Measurements from ENCODE around the gene AP4M1.
"Not testable (repeated sequence)": the region's sequence is repeated elsewhere in the genome, so short reads cannot be mapped to it uniquely, and the experiment has no call there.

The AP4M1 gene

DNA sequence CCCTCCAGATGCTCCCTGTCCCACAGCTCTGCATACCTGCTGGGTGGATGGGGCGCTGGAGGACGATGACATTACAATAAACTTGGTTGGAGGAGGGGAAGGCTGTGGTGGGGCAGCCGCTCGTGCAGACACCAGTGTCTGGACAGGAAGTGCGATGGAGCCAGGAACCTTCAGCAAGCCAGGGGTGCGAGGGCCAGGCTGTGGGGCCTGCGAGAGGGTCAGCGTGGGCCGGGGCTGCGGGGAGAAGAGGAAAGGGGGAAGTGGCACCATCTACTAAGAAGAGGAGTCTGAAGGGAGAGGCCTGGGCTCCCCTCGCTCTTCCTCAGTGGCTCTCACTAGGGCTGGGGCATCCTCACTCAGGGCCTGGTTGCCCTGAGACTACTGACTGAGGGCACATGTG is 6.4 kb downstream of the AP4M1 start:
- DNase-seq (ENCODE audit: low read depth in 3 of 3) = no peak

DNA sequence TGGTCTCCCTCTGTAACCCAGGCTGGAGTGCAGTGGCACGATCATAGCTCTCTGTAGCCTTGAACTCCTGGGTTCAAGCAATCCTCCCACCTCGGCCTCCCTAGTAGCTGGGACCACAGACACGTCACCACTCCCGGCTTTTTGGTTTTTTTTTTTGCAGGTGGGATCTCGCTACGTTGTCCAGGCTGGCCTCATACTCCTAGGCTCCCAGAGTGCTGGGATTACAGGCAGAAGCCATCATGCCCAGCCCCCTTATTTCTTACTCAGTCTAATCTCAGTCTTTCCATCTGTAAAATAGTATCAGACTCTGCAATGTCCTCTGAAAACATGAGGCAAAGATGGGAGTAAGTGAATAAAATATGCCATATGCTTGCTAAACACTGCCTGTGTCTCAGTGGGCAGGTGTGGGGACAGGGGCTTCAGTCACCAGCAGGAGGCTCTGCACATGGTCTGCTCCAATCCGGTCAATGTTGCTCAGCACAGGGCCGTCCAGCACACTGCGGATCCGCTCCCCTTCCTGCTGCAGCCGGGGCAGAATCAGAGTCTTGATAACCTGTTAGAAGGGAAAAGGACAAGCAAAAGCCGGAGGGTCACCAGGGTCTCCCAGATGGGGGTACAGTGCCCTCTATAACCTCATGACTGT is 8.2 kb downstream of the AP4M1 start:
- no peak for DNase-seq (ENCODE audit: low read depth in 3 of 3)

DNA sequence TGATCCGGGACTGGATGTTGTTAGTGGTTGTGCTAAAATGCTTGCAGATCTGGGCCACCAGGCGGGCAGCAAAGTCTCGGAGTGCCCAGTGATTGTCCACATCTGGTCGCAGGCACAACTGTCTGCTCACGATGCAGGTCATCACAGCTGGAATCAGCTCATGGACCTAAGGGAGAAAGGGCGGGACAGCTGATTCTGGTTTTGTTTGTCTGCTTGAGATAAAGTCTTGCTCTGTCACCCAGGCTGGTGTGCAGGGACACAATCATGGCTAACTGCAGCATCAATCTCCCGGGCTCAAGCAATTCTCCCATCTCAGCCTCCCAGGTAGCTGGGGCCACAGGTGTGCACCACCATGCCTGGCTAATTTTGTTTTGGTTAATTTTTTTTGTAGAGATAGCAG is 9.7 kb downstream of the AP4M1 start:
- no peak for DNase-seq (ENCODE audit: low read depth in 3 of 3)

- DNase-seq (ENCODE audit: low read depth in 3 of 3) = no peak
These were observed 10.5 kb downstream of the AP4M1 start for GRCh38 chr7:100111914-100112313.

- DNase-seq (ENCODE audit: low read depth in 3 of 3) = no peak
These were observed 13.6 kb downstream of the AP4M1 start for GRCh38 chr7:100115026-100115425.

DNA sequence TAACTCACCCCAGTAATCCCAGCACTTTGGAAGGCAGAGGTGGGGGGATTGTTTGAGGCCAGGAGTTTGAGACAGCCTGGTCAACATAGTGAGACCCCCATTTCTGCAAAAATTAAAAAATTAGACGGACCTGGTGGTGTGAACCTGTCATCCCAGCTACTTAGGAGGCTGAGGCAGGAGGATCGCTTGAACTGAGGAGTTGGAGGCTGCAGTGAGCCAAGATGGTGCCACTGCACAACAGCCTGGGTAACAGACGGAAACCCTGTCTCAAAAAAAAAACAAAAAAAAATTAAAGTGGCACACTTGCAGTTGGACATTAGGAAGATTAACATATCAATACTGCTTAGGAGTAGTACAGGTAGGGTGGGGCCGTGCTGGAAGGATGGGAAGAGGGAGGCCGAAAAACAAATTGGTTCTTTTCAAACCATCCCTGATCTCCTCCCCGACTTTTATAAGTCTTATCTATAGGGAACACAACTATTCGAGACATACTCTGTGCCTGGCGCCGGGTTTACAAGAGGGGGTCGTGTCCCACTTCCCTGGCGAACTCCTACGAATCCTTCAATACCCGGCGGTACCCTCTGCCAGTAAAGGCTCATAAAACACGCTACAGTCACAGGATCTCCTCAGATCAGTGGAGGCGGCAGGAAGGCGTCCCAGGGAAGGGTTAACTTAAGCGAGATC is 17.1 kb downstream of the AP4M1 start:
- no peak for DNase-seq (ENCODE audit: low read depth in 3 of 3)

DNA sequence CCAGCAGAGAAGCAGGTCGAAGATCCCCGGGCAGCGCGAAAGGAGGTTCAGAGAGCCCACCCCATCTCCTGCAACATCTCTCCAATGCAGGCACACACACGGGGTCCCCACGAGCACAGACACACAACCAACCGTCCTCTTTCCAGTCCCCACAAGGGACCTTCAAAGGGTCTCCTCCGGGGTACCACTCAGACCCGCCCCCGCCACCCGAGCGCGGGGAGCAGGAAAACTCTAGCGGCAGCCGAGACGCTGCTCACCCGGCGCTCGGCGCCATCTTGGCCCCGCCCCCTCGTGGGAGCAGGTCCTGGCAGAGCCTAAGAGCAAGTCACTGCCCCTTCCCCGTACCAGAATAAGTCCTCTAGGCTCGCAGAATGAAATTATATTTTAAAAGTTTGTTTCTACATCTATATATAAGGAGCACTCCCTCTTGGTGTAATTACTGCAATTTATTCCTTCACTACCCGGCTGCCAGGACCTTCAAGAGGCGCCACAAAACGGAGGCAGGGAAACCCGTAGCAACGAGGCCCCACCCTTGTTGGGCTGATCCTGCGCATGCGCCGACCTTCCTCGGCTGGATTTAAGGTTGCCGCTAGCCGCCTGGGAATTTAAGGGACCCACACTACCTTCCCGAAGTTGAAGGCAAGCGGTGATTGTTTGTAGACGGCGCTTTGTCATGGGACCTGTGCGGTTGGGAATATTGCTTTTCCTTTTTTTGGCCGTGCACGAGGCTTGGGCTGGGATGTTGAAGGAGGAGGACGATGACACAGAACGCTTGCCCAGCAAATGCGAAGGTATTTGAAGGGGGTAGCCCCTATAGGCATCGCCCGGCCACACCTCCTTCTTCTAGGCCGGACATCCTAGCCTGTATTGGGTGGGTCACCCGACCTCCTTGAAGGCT is 17.9 kb downstream of the AP4M1 start, which contains the start of the genes CNPY4 and TAF6:
Gene CNPY4 (plus strand): TSS at position 563 of the 898 bp plus-strand sequence. CDS start 111 bp downstream, at position 674.
Gene TAF6 (minus strand): TSS at position 287 of the 898 bp plus-strand sequence. CDS start 5,149 bp downstream, outside the sequence.
- peak; percentile 89 to 95 (median 92) for DNase-seq (ENCODE audit: low read depth in 3 of 3)

GRCh38 chr7:100119970-100120732 is 18.7 kb downstream of the AP4M1 start:
- peak in 2 of 3 experiments; percentile 45 to 62 for DNase-seq (ENCODE audit: low read depth in 3 of 3)

DNA sequence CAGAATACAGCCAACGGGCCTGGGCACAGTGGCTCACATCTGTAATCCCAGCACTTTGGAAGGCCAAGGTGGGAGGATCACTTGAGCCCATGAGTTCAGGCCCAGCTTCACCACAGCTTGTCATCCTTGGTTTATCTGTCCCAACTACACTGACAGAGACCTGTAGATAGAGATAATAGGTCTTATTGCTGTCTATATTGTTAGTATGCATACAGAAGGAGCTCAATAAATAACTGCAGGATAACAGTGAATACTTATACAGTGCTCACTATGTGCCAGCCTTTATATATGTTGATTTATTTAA is 19.2 kb downstream of the AP4M1 start:
- DNase-seq (ENCODE audit: low read depth in 3 of 3) = no peak

GRCh38 chr7:100122067-100122466 is 20.6 kb downstream of the AP4M1 start:
- DNase-seq (ENCODE audit: low read depth in 3 of 3) = no peak

DNA sequence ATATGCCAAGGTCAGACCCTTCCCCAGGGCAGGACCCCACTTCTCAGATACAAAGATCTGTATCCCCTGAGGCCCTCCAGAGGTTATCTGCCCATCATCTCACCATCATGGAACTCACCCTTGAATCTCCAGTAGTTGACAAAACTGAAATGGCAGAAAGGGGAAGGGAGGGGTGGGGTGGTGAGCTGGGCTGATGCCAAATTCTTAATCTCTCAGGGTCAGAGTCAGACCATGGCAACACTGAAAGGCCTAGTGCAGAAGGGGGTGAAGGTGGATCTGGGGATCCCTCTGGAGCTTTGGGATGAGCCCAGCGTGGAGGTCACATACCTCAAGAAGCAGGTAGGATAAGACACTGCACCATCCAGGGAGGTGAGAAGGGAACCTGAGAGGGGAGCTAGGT is 21.1 kb downstream of the AP4M1 start:
- DNase-seq (ENCODE audit: low read depth in 3 of 3) = no peak

DNA sequence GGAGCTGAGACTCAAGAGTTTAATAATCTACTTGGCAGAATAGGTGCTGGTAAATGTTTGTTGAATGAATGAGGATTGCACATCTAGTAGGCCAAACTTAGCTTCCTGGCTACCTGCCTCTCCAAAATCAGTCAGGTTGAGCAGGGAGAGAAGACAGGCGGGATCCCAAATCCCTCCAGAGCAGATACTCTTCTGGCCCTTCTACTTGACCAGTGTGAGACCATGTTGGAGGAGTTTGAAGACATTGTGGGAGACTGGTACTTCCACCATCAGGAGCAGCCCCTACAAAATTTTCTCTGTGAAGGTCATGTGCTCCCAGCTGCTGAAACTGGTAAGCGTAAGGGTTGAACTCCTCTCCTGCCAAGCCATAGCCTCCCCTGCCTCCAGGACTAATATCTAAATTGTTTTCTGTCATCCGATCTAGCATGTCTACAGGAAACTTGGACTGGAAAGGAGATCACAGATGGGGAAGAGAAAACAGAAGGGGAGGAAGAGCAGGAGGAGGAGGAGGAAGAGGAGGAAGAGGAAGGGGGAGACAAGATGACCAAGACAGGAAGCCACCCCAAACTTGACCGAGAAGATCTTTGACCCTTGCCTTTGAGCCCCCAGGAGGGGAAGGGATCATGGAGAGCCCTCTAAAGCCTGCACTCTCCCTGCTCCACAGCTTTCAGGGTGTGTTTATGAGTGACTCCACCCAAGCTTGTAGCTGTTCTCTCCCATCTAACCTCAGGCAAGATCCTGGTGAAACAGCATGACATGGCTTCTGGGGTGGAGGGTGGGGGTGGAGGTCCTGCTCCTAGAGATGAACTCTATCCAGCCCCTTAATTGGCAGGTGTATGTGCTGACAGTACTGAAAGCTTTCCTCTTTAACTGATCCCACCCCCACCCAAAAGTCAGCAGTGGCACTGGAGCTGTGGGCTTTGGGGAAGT is 23.1 kb downstream of the AP4M1 start:
- DNase-seq (ENCODE audit: low read depth in 3 of 3) = no peak

DNA sequence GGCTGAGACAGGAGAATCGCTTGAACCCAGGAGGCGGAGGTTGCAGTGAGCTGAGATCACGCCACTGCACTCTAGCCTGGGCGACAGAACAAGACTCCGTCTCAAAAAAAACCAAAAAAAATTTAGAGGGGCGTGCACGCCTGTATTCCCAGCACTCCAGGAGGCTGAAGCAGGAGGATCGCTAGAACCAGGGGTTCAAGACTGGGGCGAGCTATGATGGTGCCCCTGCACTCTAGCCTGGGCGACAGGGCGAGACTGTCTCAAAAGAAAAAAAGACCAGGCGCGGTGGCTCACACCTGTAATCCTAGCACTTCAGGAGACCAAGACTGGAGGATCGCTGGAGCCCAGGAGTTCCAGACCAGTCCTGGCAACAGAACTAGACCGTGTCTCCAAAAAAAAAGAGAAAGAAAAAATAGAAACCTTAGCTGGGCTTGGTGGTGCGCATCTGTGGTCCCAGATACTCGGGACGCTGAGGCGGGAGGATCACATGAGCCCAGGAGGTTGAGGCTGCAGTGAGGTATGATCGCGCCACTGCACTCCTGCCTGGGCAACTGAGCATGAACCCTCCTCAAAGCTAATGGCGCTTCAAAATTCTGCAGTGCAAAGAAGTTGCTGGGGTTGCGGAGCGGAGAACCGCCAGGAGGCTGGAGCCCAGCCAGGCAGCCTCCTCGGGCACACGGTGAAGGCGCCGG is 24.9 kb downstream of the AP4M1 start:
- no peak for DNase-seq (ENCODE audit: low read depth in 3 of 3)

DNA sequence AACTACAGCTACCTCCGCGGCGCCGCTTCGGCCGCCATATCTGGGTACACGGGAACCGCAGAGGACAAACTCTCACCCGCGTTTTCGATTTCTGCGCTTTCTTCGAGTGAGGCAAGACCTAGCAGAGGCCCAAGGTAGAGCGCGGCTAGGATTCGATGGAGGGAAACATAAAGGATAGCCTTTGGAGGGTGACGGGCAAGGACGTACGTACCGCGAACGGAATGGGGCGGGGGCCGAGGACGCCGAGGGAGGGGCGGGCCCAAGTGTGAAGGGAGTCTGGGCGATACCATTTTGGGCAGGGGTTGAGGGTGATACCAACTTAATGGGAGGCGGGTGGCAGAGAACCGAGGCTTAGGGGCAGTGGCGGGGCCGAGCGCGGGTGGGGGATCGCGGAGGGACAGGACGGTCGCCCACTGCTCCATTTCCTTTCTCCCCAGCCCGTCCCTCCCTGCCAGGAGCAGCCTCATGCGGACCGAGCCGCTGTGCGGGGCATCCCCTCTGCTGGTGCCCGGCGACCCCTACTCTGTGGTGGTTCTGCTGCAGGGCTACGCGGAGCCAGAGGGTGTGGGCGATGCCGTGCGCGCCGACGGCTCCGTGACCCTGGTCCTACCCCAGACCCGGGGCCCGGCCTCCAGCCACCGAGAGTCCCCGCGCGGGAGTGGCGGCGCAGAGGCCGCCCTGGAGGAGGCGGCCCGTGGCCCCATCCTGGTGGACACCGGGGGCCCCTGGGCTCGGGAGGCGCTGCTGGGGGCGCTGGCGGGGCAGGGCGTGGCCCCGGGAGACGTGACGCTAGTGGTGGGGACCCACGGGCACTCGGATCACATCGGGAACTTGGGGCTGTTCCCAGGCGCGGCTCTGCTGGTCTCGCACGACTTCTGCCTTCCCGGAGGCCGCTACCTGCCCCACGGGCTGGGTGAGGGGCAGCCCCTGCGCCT is 25.8 kb downstream of the AP4M1 start, which contains the start of gene MBLAC1:
Gene MBLAC1 (plus strand): TSS at position 37 of the 935 bp plus-strand sequence. CDS start 429 bp downstream, at position 466.
- DNase-seq (ENCODE audit: low read depth in 3 of 3) = peak; percentile 84 to 90 (median 85)

- no peak for DNase-seq (ENCODE audit: low read depth in 3 of 3)
These were observed 26.6 kb downstream of the AP4M1 start for GRCh38 chr7:100127866-100128636.

GRCh38 chr7:100128637-100128963 is 27.2 kb downstream of the AP4M1 start:
- no peak for DNase-seq (ENCODE audit: low read depth in 3 of 3)

DNA sequence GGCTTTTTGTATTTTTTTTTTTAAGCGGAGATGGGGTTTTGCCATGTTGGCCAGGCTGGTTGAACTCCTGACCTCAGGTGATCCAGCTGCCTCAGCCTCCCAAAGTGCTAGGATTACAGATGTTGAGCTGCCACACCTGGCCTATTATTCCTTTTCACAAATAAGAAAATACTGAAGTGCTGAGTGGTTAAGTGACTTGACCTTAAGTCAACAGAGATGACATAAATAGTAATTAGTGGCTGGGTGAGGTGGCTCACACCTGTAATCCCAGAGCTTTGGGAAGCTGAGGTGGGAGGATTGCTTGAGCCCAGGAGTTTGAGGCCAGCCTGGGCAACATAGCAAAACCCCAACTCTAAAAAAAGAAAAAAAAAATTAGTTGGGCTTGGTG is 28.8 kb downstream of the AP4M1 start:
- DNase-seq (ENCODE audit: low read depth in 3 of 3) = not testable (repeated sequence)

All from stimulated activated CD4-positive, alpha-beta T cell treated with anti-CD3 and anti-CD28 coated beads, TNF-alpha, amount 100 ng/mL, for 24 hours (primary cell).